Endothelial cell of umbilical vein (primary cell): ENCODE results near the gene RBMS1. TPM values are rescaled to one million over a fixed set of nuclear protein-coding genes. Genes with fewer than 3 reads are reported as not detected.
A peak's percentile ranks its signal among the peaks of the same experiment; 100 is the strongest.

Experiments used
- BruUV-seq: library from RNA; stranded (reverse); fragments of 400-500 nt; replicated peaks from 2 replicates; lab custom pipeline; 2021; lab: Mats Ljungman, UMichigan
- CTCF ChIA-PET: fragments of 300-600, 350-600 bp; sonication (Branson Sonifier 250); formaldehyde crosslinking; loops from one replicate; lab custom pipeline; 2021; ENCODE audit warnings: antibody characterized with exemption, inconsistent platforms; lab: Charles Lee
- POLR2A ChIA-PET: fragments of 300-600, 350-600 bp; sonication (Branson Sonifier 250); formaldehyde crosslinking; loops from one replicate; lab custom pipeline; 2021; ENCODE audit warnings: antibody characterized with exemption, inconsistent platforms; lab: Charles Lee
- DNase-seq: peaks from one replicate; pipeline ENCODE4 v3.0.0-alpha.2; 2011; ENCODE audit warnings: low read depth, low spot score
- FAIRE-seq: peaks from 2 replicates; lab custom pipeline; 2011; peaks lifted over from hg19 to GRCh38; lab: Jason Lieb, UNC
- H2AFZ ChIP-seq: 2 replicates; pipeline ENCODE4 v1.6.0; 2012; ENCODE audit warnings: low read depth, low read length, control low read depth, inconsistent platforms
- H3K27ac ChIP-seq: 2 replicates; pipeline ENCODE4 v1.5.1; 2011; ENCODE audit warnings: low read depth, mild to moderate bottlenecking, control low read depth, low read length, moderate library complexity; ENCODE audit not compliant: insufficient read depth
- H3K27me3 ChIP-seq, 2 experiments: 2 replicates each; pipeline versions ENCODE4 v1.6.0 to v1.6.1; 2011; ENCODE audit warnings: low read length in 2 of 2, mixed read lengths in 1 of 2; ENCODE audit not compliant: control insufficient read depth in 2 of 2, insufficient read depth in 2 of 2
- H3K36me3 ChIP-seq, 2 experiments: 2 replicates in 1 of 2; 3 replicates in 1 of 2; pipeline ENCODE4 v1.5.1; 2011; ENCODE audit warnings: low read length in 2 of 2, mild to moderate bottlenecking in 1 of 2, moderate library complexity in 1 of 2; ENCODE audit not compliant: control insufficient read depth in 2 of 2, insufficient read depth in 2 of 2; ENCODE audit errors: extremely low read depth in 1 of 2
- H3K4me1 ChIP-seq: 3 replicates; pipeline ENCODE4 v1.5.1; 2011; ENCODE audit warnings: mild to moderate bottlenecking, low read length; ENCODE audit not compliant: control insufficient read depth, insufficient read depth; ENCODE audit errors: extremely low read depth
- H3K4me2 ChIP-seq: 2 replicates; pipeline ENCODE4 v1.6.1; 2011; ENCODE audit warnings: low read length, control low read depth, mixed read lengths; ENCODE audit not compliant: insufficient read depth
- H3K4me3 ChIP-seq, 3 experiments: fragments of 200-600 bp in 1 of 3; sonication (generic), shearing (Covaris generic) in 1 of 3; replicated peaks in 1 of 3; 2 replicates each; pipeline ENCODE4 v1.5.1; 2011 to 2016; ENCODE audit warnings: control low read depth in 3 of 3, low read length in 3 of 3, mild to moderate bottlenecking in 2 of 3, inconsistent platforms in 1 of 3, low read depth in 1 of 3, moderate library complexity in 1 of 3; ENCODE audit not compliant: insufficient read depth in 1 of 3
- H3K79me2 ChIP-seq: 2 replicates; pipeline ENCODE4 v1.6.0; 2012; ENCODE audit warnings: low read length, inconsistent platforms; ENCODE audit not compliant: control insufficient read depth, insufficient read depth
- H3K9ac ChIP-seq: replicated peaks from 2 replicates; pipeline ENCODE3; 2011; ENCODE audit warnings: low read length, control low read depth; ENCODE audit not compliant: insufficient read depth; ENCODE audit errors: extremely low read depth
- H3K9me1 ChIP-seq: replicated peaks from 3 replicates; pipeline ENCODE4 v1.6.0; 2011; ENCODE audit warnings: mild to moderate bottlenecking, low read length; ENCODE audit not compliant: control insufficient read depth, insufficient read depth; ENCODE audit errors: extremely low read depth
- H3K9me3 ChIP-seq: replicated peaks from 2 replicates; pipeline ENCODE4 v1.5.1; 2012; ENCODE audit warnings: low read length, inconsistent platforms; ENCODE audit not compliant: control insufficient read depth, insufficient read depth
- H4K20me1 ChIP-seq: replicated peaks from 2 replicates; pipeline ENCODE3; 2011; ENCODE audit warnings: mild to moderate bottlenecking, low read length; ENCODE audit not compliant: control insufficient read depth, insufficient read depth; ENCODE audit errors: extremely low read depth
- FOS ChIP-seq: IDR thresholded peaks from 2 replicates; pipeline ENCODE4 v1.6.1; 2011; ENCODE audit warnings: mild to moderate bottlenecking, low read length, moderate library complexity, borderline replicate concordance; ENCODE audit not compliant: insufficient read depth
- GATA2 ChIP-seq: IDR thresholded peaks from 2 replicates; pipeline ENCODE4 v1.7.0; 2011; ENCODE audit warnings: low read depth, mild to moderate bottlenecking, moderate library complexity, mixed read lengths, low read length; ENCODE audit not compliant: insufficient read length, insufficient read depth
- JUN ChIP-seq: IDR thresholded peaks from 2 replicates; pipeline ENCODE4 v1.6.1; 2011; ENCODE audit warnings: borderline replicate concordance, low read depth; ENCODE audit not compliant: insufficient read length, insufficient read depth
- POLR2A ChIP-seq: IDR thresholded peaks from 2 replicates; pipeline ENCODE4 v1.6.1; 2012; ENCODE audit warnings: low read depth, mild to moderate bottlenecking, control low read depth, low read length
- POLR2AphosphoS5 ChIP-seq: IDR thresholded peaks from 2 replicates; pipeline ENCODE4 v1.6.1; 2012; ENCODE audit warnings: low read depth, mild to moderate bottlenecking, control low read depth, low read length, moderate library complexity; ENCODE audit not compliant: insufficient read depth
- dilution Hi-C: fragments of 300-500 bp; cut with MboI; formaldehyde crosslinking; loops from one replicate; pipeline ENCODE4 v1.15.0; 2019; ENCODE audit warnings: low sequenced_read_pairs; ENCODE audit not compliant: extremely low pct_ligation_motif_present
- intact Hi-C: fragments of 100-400 bp; cut with micrococcal nuclease; formaldehyde crosslinking; loops from one replicate; pipeline ENCODE4 v1.10.0; 2022
- polyA plus RNA-seq, 4 experiments: library from polyadenylated mRNA; depleted of rRNA in 3 of 4; stranded (reverse) in 3 of 4; unstranded in 1 of 4; fragments of >200 nt; gene quantifications; 2 replicates each; pipeline versions ENCODE4 v1.2.1 to v1.2.3, GENCODE V29; 2011 to 2012; ENCODE audit warnings: missing spikeins in 1 of 4
- total RNA-seq: library from RNA; stranded (reverse); gene quantifications from 2 replicates; pipeline ENCODE4 v1.2.3, GENCODE V29; 2021
- TF ChIP-seq, protein P1 (sequence below), 2 donors: IDR thresholded peaks; 1 replicate in 1 of 2; 2 replicates in 1 of 2; pipeline ENCODE4 v1.5.1; 2011; ENCODE audit warnings: low read length in 2 of 2, mild to moderate bottlenecking in 2 of 2, moderate library complexity in 2 of 2, control low read depth in 1 of 2, inconsistent platforms in 1 of 2, low read depth in 1 of 2; ENCODE audit not compliant: insufficient read depth in 1 of 2; ENCODE audit errors: extremely low read depth in 1 of 2
- TF ChIP-seq, protein P2 (sequence below): IDR thresholded peaks from 2 replicates; pipeline ENCODE4 v1.6.1; 2011; ENCODE audit not compliant: insufficient read depth, insufficient read length

The RBMS1 gene
- total and polyA plus RNA-seq, 2 donors (not counting 3 experiments of a cell fraction or from before 2014, with no cell fraction given) = 60.0 to 93.3 TPM

DNA sequence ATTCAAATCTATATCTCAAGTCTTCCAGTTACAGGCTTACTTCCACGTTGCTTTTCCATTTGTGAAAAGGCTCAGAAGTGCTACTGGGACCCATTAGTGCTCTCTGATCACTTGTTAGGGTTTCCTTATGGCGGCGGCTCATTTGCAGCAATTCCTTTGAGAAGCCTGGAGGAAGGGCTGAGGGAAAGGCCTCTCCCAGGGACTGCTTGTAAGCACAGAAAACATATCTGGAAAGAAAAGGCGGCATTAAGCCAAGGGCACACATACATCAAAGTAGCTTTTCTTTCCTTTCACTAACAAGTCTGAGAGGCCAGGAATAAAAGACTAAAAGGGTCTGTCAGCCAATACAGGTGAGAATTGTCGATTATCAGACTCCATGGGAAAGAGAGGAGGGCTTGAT is 254.2 kb downstream of the RBMS1 start:
- Histone ChIP-seq H4K20me1 (no peaks in the 10 kb centered on the region), H3K4me2 (no peak overlapping the region), H3K4me1 (peaks cover 22% of the 10 kb centered on the region), H3K9ac (no peak overlapping the region), H3K79me2 (no peaks in the 10 kb centered on the region), H3K9me3 (no peaks in the 10 kb centered on the region), H3K27me3 (no peaks in the 10 kb centered on the region), H3K36me3 (no peaks in the 10 kb centered on the region), H3K27ac (no peak overlapping the region), H2AFZ (no peak overlapping the region), H3K4me3 (no peak overlapping the region), H3K9me1 (no peaks in the 10 kb centered on the region)
- intact Hi-C loops (no loop called here), dilution Hi-C loops (no loop called here)
- CTCF ChIA-PET = interaction anchor here (2.5 to 4.1 kb wide), 3 partner anchors 10 to 30 kb away, joined by 11 to 15 read pairs (median 13); no protein-coding TSS in a partner anchor
- FAIRE-seq = no peak
- no TSS peak for BruUV-seq
- TF ChIP-seq, protein P1, sequence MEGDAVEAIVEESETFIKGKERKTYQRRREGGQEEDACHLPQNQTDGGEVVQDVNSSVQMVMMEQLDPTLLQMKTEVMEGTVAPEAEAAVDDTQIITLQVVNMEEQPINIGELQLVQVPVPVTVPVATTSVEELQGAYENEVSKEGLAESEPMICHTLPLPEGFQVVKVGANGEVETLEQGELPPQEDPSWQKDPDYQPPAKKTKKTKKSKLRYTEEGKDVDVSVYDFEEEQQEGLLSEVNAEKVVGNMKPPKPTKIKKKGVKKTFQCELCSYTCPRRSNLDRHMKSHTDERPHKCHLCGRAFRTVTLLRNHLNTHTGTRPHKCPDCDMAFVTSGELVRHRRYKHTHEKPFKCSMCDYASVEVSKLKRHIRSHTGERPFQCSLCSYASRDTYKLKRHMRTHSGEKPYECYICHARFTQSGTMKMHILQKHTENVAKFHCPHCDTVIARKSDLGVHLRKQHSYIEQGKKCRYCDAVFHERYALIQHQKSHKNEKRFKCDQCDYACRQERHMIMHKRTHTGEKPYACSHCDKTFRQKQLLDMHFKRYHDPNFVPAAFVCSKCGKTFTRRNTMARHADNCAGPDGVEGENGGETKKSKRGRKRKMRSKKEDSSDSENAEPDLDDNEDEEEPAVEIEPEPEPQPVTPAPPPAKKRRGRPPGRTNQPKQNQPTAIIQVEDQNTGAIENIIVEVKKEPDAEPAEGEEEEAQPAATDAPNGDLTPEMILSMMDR (IDR thresholded peaks at IDR 0.05; ENCODE audit: extremely low read depth in 1 of 2, insufficient read depth in 1 of 2, low read depth in 1 of 2, low read length in 2 of 2) = no peak
- TF ChIP-seq, protein P2, sequence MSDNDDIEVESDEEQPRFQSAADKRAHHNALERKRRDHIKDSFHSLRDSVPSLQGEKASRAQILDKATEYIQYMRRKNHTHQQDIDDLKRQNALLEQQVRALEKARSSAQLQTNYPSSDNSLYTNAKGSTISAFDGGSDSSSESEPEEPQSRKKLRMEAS = no peak
- no peak for TF ChIP-seq FOS
- TF ChIP-seq GATA2 = no peak
- POLR2A ChIA-PET = no interaction called here
- DNase-seq = no peak

DNA sequence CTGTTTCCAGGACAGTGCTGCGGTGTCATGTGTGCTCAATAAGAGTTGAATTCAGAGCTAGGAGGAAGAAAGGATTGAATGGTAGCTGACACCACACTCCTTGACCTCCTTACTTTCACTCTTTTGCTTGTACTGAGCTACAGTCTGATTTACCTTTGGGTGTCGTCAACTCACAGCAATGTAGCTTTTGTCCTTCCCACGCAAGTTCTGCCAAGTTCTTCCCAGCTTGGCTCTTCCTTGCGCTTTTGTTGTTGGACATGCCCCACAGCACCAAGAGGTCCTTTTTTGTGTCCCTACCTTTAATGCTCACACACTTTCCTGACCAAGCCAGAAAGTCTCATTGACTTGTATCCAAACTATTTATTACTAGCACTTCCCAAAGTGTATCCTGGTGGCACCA is 255.2 kb downstream of the RBMS1 start:
- no peaks in the 10 kb centered on the region for H3K9me3 ChIP-seq
- no peak overlapping the region for H3K9ac ChIP-seq
- H3K9me1 ChIP-seq = no peaks in the 10 kb centered on the region
- dilution Hi-C loops = no loop called here
- FAIRE-seq = no peak
- peak overlapping the region; percentile 29 for H2AFZ ChIP-seq
- H3K4me3 ChIP-seq = no peak overlapping the region
- intact Hi-C loops = no loop called here
- no peaks in the 10 kb centered on the region for H4K20me1 ChIP-seq
- H3K27me3 ChIP-seq = no peaks in the 10 kb centered on the region
- H3K79me2 ChIP-seq = no peaks in the 10 kb centered on the region
- POLR2A ChIA-PET = interaction anchor here (0.6 kb wide), 1 partner anchor 140 kb away, joined by 3 read pairs; no protein-coding TSS in a partner anchor
- no peak overlapping the region for H3K4me2 ChIP-seq
- H3K27ac ChIP-seq = no peak overlapping the region
- BruUV-seq = no TSS peak
- no peak for DNase-seq
- peaks cover 22% of the 10 kb centered on the region for H3K4me1 ChIP-seq
- CTCF ChIA-PET = interaction anchor here (0.9 to 4.1 kb wide), 3 partner anchors 9 to 32 kb away, joined by 3 to 15 read pairs (median 13); no protein-coding TSS in a partner anchor
- no peaks in the 10 kb centered on the region for H3K36me3 ChIP-seq
- TF ChIP-seq POLR2AphosphoS5 (no peak), POLR2A (no peak), JUN (no peak)
